HCT116 (cell line): Measurements from ENCODE around the gene MIB2. TPM values are rescaled to one million over a fixed set of nuclear protein-coding genes. Genes with fewer than 3 reads are reported as not detected.

Experiments used
- ATAC-seq: fragments of 200-7000 bp; cut with Tn5 transposase; 2 replicates; pipeline ENCODE4 v1.9.1; 2020; ENCODE audit warnings: mild to moderate bottlenecking, moderate library complexity
- BruUV-seq: library from RNA; stranded (reverse); fragments of 400-500 nt; replicated peaks from 2 replicates; lab custom pipeline; 2021; lab: Mats Ljungman, UMichigan
- CTCF ChIA-PET: fragments of 300-600 bp; sonication (Branson Sonifier 250); formaldehyde crosslinking; loops from one replicate; lab custom pipeline; 2021; ENCODE audit warnings: antibody characterized with exemption; lab: Charles Lee
- POLR2A ChIA-PET: fragments of 300-600, 350-600 bp; sonication (Branson Sonifier 250); formaldehyde crosslinking; loops from one replicate; lab custom pipeline; 2021; ENCODE audit warnings: antibody characterized with exemption; lab: Charles Lee
- RAD21 ChIA-PET, 2 experiments: fragments of 300-600 bp; sonication (Branson Sonifier 250); formaldehyde crosslinking; loops; one replicate each; lab custom pipeline; 2023; ENCODE audit warnings: low total read pairs in 2 of 2; ENCODE audit not compliant: uncharacterized antibody in 2 of 2, unreplicated experiment in 2 of 2, low non-redundant PET in 1 of 2; lab: Charles Lee
- DNase-seq: peaks from one replicate; pipeline ENCODE4 v3.0.0-alpha.2; 2010; ENCODE audit warnings: low read depth, low spot score
- H2AFZ ChIP-seq: fragments of 200-600 bp; shearing (Covaris generic), sonication (generic); 2 replicates; pipeline ENCODE4 v1.6.1; 2017; ENCODE audit warnings: low read depth, mixed run types, mixed read lengths, antibody characterized with exemption, low read length; ENCODE audit not compliant: poor library complexity, severe bottlenecking
- H3K27ac ChIP-seq: 2 replicates; pipeline ENCODE4 v1.5.1; 2012; ENCODE audit warnings: low read depth, low read length
- H3K27me3 ChIP-seq: fragments of 200-600 bp; sonication (generic); 2 replicates; pipeline ENCODE4 v1.6.1; 2016; ENCODE audit warnings: mixed run types, low read length, mixed read lengths; ENCODE audit not compliant: insufficient read depth
- H3K36me3 ChIP-seq, 2 experiments: fragments of 200-500 bp in 1 of 2; fragments of 200-600 bp in 1 of 2; sonication (Bioruptor generic) in 1 of 2; sonication (generic) in 1 of 2; 2 replicates each; pipeline versions ENCODE4 v1.5.1 to v1.6.1; 2014 to 2016; ENCODE audit warnings: low read length in 2 of 2, inconsistent platforms in 1 of 2, mixed read lengths in 1 of 2, mixed run types in 1 of 2; ENCODE audit not compliant: insufficient read depth in 2 of 2, control insufficient read depth in 1 of 2
- H3K4me1 ChIP-seq, 2 experiments: fragments of 200-600 bp in 1 of 2; sonication (generic) in 1 of 2; 2 replicates each; pipeline versions ENCODE4 v1.5.1 to v1.6.1; 2012 to 2017; ENCODE audit warnings: low read length in 2 of 2, inconsistent platforms in 1 of 2, mild to moderate bottlenecking in 1 of 2, mixed read lengths in 1 of 2, mixed run types in 1 of 2, moderate library complexity in 1 of 2; ENCODE audit not compliant: insufficient read depth in 2 of 2, control insufficient read depth in 1 of 2
- H3K4me2 ChIP-seq: fragments of 200-600 bp; sonication (generic); 2 replicates; pipeline ENCODE4 v1.6.1; 2017; ENCODE audit warnings: mixed run types, low read length, mixed read lengths
- H3K4me3 ChIP-seq, 2 experiments: fragments of 200-600 bp in 1 of 2; sonication (generic) in 1 of 2; replicated peaks in 1 of 2; 2 replicates each; pipeline ENCODE4 v1.5.1; 2011 to 2016; ENCODE audit warnings: low read length in 2 of 2, control low read depth in 1 of 2, low read depth in 1 of 2, mild to moderate bottlenecking in 1 of 2, mixed read lengths in 1 of 2, mixed run types in 1 of 2
- H3K79me2 ChIP-seq: fragments of 200-600 bp; sonication (generic); 2 replicates; pipeline ENCODE4 v1.6.1; 2017; ENCODE audit warnings: mild to moderate bottlenecking, mixed run types, low read length, moderate library complexity, mixed read lengths; ENCODE audit not compliant: insufficient read depth
- H3K9ac ChIP-seq: fragments of 200-600 bp; sonication (generic); 2 replicates; pipeline ENCODE4 v1.6.1; 2016; ENCODE audit warnings: low read length, mixed read lengths
- H3K9me2 ChIP-seq: fragments of 200-600 bp; sonication (generic), shearing (Covaris generic); 2 replicates; pipeline ENCODE4 v1.6.1; 2017; ENCODE audit warnings: mixed run types, mild to moderate bottlenecking, moderate library complexity; ENCODE audit not compliant: insufficient read depth
- H3K9me3 ChIP-seq, 2 experiments: fragments of 200-500 bp in 1 of 2; fragments of 200-600 bp in 1 of 2; sonication (Bioruptor generic) in 1 of 2; sonication (generic) in 1 of 2; 2 replicates each; pipeline ENCODE4 v1.6.1; 2014 to 2017; ENCODE audit warnings: low read length in 2 of 2, mixed read lengths in 2 of 2, inconsistent platforms in 1 of 2, low read depth in 1 of 2, mild to moderate bottlenecking in 1 of 2, mixed run types in 1 of 2, moderate library complexity in 1 of 2; ENCODE audit not compliant: control insufficient read depth in 1 of 2, insufficient read depth in 1 of 2
- H4K20me1 ChIP-seq: fragments of 200-600 bp; sonication (generic), shearing (Covaris generic); 2 replicates; pipeline ENCODE4 v1.6.1; 2017; ENCODE audit warnings: mixed run types, mild to moderate bottlenecking, moderate library complexity; ENCODE audit not compliant: insufficient read depth
- CBX3 ChIP-seq: IDR thresholded peaks from 2 replicates; pipeline ENCODE4 v1.6.1; 2012; ENCODE audit warnings: low read depth
- CEBPB ChIP-seq: IDR thresholded peaks from 2 replicates; pipeline ENCODE4 v1.6.1; 2012; ENCODE audit warnings: low read depth
- EGR1 ChIP-seq: IDR thresholded peaks from 2 replicates; pipeline ENCODE4 v1.6.1; 2012; ENCODE audit warnings: low read depth
- EZH2phosphoT487 ChIP-seq: fragments of 200-600 bp; IDR thresholded peaks from 2 replicates; pipeline ENCODE4 v1.6.1; 2018; ENCODE audit warnings: antibody characterized with exemption, borderline replicate concordance
- JUND ChIP-seq: IDR thresholded peaks from 2 replicates; pipeline ENCODE4 v1.6.1; 2012
- POLR2A ChIP-seq: IDR thresholded peaks from 2 replicates; pipeline ENCODE4 v1.7.0; 2011; ENCODE audit warnings: borderline replicate concordance; ENCODE audit not compliant: insufficient read depth, insufficient read length; ENCODE audit errors: extremely low read depth
- POLR2AphosphoS5 ChIP-seq: IDR thresholded peaks from 2 replicates; pipeline ENCODE4 v1.6.1; 2011; ENCODE audit warnings: mild to moderate bottlenecking, low read depth, low read length, moderate library complexity
- SIN3A ChIP-seq: IDR thresholded peaks from 2 replicates; pipeline ENCODE4 v1.6.1; 2012; ENCODE audit warnings: low read depth
- SP1 ChIP-seq: IDR thresholded peaks from 2 replicates; pipeline ENCODE4 v1.6.1; 2012; ENCODE audit warnings: low read depth
- SRF ChIP-seq: IDR thresholded peaks from 2 replicates; pipeline ENCODE4 v1.6.1; 2012; ENCODE audit warnings: low read depth
- TCF7L2 ChIP-seq: IDR thresholded peaks from 2 replicates; pipeline ENCODE4 v1.7.0; 2011; ENCODE audit warnings: borderline replicate concordance, inconsistent platforms; ENCODE audit not compliant: insufficient read depth, insufficient read length; ENCODE audit errors: extremely low read depth
- YY1 ChIP-seq: IDR thresholded peaks from 2 replicates; pipeline ENCODE4 v1.6.1; 2011; ENCODE audit warnings: low read length, low read depth, moderate library complexity, mild to moderate bottlenecking; ENCODE audit not compliant: insufficient replicate concordance; ENCODE audit errors: extremely low read depth
- ZFX ChIP-seq: fragments of 450-650 bp; IDR thresholded peaks from 2 replicates; pipeline ENCODE4 v1.6.1; 2017
- ZNF274 ChIP-seq: fragments of 200-500 bp; sonication (Bioruptor generic); IDR thresholded peaks from 2 replicates; pipeline ENCODE4 v1.6.1; 2014; ENCODE audit warnings: mild to moderate bottlenecking, low read depth, low read length, inconsistent platforms
- intact Hi-C: fragments of 100-400 bp; cut with micrococcal nuclease; formaldehyde crosslinking; loops from 2 replicates; pipeline ENCODE4 v1.10.0; 2022
- total RNA-seq: library from RNA; stranded (reverse); gene quantifications from one replicate; pipeline ENCODE4 v1.2.1, GENCODE V29; 2021; ENCODE audit not compliant: unreplicated experiment
- TF ChIP-seq, protein P1 (sequence below): IDR thresholded peaks from 2 replicates; pipeline ENCODE4 v1.6.1; 2012
- TF ChIP-seq, protein P2 (sequence below): IDR thresholded peaks from 2 replicates; pipeline ENCODE4 v1.6.1; 2011; ENCODE audit warnings: mild to moderate bottlenecking, low read length, moderate library complexity; ENCODE audit not compliant: insufficient replicate concordance; ENCODE audit errors: extremely low read depth

MIB2 gene
- total RNA-seq, 1 experiment from 2014 or later = 194 TPM

DNA sequence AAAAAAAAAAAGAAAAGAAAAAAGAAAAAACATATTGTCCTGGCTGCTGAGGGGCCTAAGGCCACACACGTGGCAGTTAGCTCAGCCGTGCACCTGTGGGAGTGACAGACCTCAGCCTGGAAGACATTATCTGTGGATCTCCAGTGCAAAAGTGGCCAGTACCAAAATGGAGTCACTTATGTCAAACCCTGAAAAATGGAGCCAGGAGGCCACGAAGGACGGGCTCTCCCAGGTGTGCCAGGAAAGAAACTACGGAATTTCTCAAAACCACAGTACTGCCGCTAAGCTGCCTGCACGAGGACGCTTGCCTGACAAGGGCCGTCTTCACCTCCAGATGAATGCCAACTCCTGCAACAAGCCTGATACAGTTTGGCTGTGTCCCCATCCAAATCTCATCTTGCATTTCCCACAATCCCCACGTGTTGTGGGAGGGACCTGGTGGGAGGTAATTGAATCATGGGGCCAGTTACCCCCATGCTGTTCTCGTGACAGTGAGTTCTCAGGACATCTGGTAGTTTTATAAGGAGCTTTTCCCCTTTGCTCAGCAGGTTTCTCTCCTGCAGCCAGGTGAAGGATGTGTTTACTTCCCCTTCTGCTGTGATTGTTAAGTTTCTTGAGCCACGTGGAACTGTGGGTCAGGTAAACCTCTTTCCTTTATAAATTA lies 5.3 kb upstream of the MIB2 start:
- no peak for TF ChIP-seq CBX3
- no peak for TF ChIP-seq SIN3A
- TF ChIP-seq SP1 = no peak
- TF ChIP-seq POLR2AphosphoS5 = no peak
- no peak for TF ChIP-seq SRF
- no peak for TF ChIP-seq JUND
- no peak for TF ChIP-seq EZH2phosphoT487
- TF ChIP-seq TCF7L2 = no peak
- TF ChIP-seq, protein P1, sequence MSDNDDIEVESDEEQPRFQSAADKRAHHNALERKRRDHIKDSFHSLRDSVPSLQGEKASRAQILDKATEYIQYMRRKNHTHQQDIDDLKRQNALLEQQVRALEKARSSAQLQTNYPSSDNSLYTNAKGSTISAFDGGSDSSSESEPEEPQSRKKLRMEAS = no peak
- no peak for TF ChIP-seq ZNF274
- no peak for TF ChIP-seq EGR1
- TF ChIP-seq POLR2A = no peak
- TF ChIP-seq, protein P2, sequence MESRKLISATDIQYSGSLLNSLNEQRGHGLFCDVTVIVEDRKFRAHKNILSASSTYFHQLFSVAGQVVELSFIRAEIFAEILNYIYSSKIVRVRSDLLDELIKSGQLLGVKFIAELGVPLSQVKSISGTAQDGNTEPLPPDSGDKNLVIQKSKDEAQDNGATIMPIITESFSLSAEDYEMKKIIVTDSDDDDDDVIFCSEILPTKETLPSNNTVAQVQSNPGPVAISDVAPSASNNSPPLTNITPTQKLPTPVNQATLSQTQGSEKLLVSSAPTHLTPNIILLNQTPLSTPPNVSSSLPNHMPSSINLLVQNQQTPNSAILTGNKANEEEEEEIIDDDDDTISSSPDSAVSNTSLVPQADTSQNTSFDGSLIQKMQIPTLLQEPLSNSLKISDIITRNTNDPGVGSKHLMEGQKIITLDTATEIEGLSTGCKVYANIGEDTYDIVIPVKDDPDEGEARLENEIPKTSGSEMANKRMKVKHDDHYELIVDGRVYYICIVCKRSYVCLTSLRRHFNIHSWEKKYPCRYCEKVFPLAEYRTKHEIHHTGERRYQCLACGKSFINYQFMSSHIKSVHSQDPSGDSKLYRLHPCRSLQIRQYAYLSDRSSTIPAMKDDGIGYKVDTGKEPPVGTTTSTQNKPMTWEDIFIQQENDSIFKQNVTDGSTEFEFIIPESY = no peak
- no peak for TF ChIP-seq CEBPB
- TF ChIP-seq YY1 = no peak
- no peak for TF ChIP-seq ZFX
- Histone ChIP-seq H4K20me1 (0 out of 2 replicates have a peak, but pooled peaks cover 3% of the 10 kb centered on the region), H3K27me3 (no peaks in the 10 kb centered on the region), H3K79me2 (peaks cover 9% of the 10 kb centered on the region; the same call in 1 of the 2 replicates), H3K36me3 (no peaks in the 10 kb centered on the region), H3K9me2 (no peaks in the 10 kb centered on the region), H3K4me3 (no peak overlapping the region), H3K9me3 (no peaks in the 10 kb centered on the region), H3K9ac (no peak overlapping the region), H3K4me2 (no peak overlapping the region), H2AFZ (no peak overlapping the region), H3K27ac (no peak overlapping the region), H3K4me1 (peaks cover 3 to 11% of the 10 kb centered on the region in 2 experiments; a peak in 3 of 4 replicates)
- no TSS peak for BruUV-seq
- ChIA-PET RAD21 (no interaction called here), CTCF (no interaction called here), POLR2A (no interaction called here)
- ATAC-seq (no peak), DNase-seq (no peak)
- intact Hi-C loops = loop anchor here (10.0 kb wide), 1 partner anchor 265 kb away; the partner anchor contains the start of gene DVL1
